Endometrial microvascular endothelial cells (primary cell): ENCODE measurements around the gene PMEPA1. TPM values are rescaled to one million over a fixed set of nuclear protein-coding genes. Genes with fewer than 3 reads are reported as not detected.

Experiments
- in situ Hi-C: cut with HindIII; loops from 2 replicates; pipeline ENCODE4 v1.10.0; 2017; ENCODE audit warnings: low sequenced_read_pairs, low pct_unique_long_range_greater_than_20kb; ENCODE audit errors: inconsistent ontology term
- total RNA-seq: library from RNA; depleted of rRNA; stranded (reverse); fragments of >200 nt; gene quantifications from one replicate; pipeline ENCODE4 v1.2.3, GENCODE V29; 2015; ENCODE audit errors: inconsistent ontology term

Gene PMEPA1, protein sequence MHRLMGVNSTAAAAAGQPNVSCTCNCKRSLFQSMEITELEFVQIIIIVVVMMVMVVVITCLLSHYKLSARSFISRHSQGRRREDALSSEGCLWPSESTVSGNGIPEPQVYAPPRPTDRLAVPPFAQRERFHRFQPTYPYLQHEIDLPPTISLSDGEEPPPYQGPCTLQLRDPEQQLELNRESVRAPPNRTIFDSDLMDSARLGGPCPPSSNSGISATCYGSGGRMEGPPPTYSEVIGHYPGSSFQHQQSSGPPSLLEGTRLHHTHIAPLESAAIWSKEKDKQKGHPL
- total RNA-seq = 4.4 TPM

- in situ Hi-C loops = no loop called here
Observed at GRCh38 chr20:57709823-57710799, at the start of gene PMEPA1. TSS of gene PMEPA1 (minus strand) at chr20:57710015. CDS start at chr20:57709582, 433 bp downstream.

- in situ Hi-C loops = no loop called here
Observed at GRCh38 chr20:57757767-57758166, 48.0 kb upstream of the PMEPA1 start.

DNA sequence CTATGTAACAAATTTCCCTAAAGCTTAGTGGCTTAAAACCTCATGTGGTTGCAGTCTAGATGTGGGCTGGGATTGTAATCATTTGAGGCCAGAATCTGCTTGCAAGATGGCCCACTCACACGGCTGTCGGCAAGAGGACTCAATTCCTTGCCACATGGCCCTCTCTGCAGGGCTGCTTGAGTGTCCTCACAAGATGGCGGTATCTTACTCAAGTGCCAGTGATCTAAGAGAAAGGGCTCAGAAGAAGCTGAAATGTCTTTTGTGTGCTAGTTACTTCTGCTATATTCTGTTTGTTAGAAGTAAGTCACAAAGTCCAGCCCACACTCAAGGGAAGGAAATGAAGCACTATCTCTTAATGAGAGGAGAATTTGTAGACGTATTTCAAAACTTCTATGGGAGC is 47.1 kb upstream of the PMEPA1 start:
- in situ Hi-C loops = no loop called here

DNA sequence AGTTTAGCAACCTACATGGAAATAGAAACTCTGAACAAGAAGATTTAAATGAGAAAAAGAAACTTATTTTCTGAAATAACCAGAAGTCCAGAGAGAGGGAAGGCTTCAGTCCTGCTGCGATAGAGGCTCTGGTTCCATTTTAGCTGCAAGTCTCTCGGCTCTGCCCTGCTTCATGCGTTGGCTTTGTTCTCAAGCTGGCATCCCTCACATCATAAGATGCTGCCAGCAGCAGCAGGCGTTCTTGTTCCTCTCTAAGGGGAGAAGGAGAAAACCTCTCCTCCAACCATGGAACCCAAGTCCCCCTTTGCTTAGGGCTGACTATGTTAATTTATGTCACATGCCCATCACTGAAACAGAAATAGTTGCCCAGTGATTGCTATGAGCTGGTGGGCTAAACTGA is 46.4 kb upstream of the PMEPA1 start:
- in situ Hi-C loops = no loop called here

DNA sequence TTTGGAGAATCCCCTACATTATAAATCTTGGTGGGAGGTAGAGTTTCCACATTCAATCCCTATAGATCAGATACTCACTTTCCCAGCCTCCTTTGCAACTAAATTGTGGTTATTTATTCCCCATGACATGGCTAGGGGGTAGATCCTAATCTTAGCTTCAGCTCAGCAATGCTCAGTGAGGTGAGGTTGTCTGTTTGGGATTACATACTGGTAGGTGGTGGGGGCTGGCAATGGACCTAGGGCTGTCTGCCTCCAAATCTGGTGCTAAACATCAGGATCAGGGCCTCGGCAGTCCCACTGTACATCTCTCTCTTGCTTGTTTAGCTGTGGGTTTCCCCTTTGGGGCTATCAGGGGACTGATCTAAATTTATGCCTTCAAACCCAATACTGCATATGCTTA is 45.8 kb upstream of the PMEPA1 start:
- in situ Hi-C loops = no loop called here

- in situ Hi-C loops = no loop called here
Observed at GRCh38 chr20:57754190-57754589, 44.4 kb upstream of the PMEPA1 start.

DNA sequence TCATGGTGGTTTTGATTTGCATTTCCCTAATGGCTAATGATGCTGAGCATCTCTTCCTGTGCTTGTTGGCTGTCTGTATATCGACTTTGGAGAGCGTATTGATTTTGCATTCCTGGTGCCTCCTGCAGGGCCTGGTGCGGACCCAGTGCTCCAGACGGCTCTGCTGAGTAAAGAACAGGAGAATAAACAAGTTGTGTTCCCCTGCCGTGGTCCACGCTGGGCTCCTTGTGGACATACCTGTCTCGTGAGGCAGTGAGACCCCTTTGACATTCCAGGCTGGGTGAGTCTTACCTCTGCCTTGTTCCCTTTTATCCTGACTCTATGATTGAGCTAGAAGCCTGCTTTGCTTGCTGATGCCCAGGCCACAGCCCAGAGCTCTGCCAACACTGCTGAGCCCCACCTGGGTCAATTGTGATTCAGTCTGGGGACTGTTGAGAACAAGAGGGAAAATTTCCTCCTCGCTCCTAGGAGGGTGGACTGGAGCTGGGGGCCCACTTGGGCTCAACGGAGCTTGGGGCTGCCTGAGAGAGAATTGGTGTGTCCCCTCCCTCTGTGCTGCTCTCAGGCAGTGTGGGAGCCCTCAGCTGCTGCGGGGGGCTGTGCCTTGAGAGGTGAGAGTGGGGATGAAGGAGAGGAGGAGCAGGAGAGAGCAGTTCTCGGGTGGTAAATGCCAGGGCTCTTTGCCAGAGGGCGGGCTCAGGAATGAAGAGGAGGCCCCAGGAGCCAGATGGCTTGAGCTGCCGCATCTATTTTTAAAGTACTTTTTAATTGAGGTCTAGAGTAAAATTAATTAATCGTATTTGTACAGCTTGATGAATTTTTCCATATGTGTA is 43.7 kb upstream of the PMEPA1 start:
- in situ Hi-C loops = no loop called here

DNA sequence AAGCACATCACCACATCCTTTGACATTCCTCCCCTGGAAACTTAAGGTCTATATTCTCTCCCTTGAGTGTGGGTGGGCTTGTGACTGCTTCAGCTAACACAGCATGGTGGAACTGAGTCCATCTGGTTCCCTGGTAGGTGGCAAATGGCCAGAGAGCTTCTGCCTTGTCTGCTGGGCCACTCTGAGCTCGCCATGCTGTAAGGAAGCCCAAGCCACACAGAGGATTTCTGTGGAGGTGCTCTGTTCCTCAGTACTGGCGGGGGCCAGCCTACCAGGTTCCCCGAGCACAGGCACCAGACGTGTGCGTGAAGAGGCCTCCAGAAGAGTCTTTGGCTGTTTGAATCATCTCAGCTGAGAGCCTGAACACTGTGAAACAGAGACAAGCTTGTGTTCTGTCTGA is 41.6 kb upstream of the PMEPA1 start:
- in situ Hi-C loops = no loop called here

DNA sequence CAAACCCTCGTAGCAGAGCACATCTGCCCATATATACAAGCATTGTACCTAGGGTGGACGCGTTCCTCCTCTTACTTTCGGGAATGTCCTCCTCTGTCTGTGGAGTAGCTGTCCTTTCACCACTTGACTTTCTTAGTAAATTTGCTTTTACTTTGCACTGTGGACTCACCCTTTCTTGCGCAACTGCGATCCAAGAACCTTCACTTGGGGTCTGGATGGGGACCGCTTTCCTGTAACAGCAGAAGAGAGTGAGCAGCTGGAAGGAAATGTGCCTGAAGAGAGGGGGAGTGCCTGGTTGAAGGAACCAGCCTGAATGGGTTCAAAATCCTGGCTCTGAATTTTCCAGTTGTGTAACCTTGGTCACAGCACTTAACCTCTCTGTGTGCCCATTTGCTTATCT is 40.1 kb upstream of the PMEPA1 start:
- in situ Hi-C loops = no loop called here

- in situ Hi-C loops = no loop called here
Observed at GRCh38 chr20:57749131-57749690, 39.4 kb upstream of the PMEPA1 start.

GRCh38 chr20:57748601-57749130 is 38.9 kb upstream of the PMEPA1 start:
- in situ Hi-C loops = no loop called here

DNA sequence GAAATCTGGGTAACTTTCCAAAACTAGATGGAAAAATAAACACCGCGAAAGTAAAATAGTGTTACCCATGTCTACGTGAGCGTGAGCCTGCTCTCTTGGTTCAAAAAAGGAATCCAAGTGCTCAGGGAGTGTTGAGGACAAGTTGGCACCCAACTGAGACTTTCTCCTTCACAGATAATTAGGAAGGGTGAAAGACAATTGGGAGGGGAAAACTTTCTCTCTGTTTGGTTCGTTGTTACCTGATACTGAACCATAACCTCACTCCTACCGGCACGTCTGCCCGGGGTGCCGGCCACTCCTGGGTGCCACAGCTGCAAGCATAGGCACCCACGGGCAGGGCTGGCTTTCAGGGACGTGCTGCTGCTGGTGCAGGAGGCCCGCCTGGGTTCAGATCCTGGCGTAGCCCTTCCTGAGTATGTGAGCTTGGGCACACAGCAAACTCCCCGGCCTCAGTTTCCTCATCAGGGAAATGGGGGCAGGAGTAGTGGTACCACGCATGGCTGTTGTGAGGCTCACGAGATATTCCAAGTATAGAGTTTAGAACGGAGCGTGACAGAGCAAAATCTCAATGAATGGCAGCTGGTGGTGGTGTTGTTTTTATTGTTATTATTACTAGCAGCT is 38.2 kb upstream of the PMEPA1 start:
- in situ Hi-C loops = no loop called here

DNA sequence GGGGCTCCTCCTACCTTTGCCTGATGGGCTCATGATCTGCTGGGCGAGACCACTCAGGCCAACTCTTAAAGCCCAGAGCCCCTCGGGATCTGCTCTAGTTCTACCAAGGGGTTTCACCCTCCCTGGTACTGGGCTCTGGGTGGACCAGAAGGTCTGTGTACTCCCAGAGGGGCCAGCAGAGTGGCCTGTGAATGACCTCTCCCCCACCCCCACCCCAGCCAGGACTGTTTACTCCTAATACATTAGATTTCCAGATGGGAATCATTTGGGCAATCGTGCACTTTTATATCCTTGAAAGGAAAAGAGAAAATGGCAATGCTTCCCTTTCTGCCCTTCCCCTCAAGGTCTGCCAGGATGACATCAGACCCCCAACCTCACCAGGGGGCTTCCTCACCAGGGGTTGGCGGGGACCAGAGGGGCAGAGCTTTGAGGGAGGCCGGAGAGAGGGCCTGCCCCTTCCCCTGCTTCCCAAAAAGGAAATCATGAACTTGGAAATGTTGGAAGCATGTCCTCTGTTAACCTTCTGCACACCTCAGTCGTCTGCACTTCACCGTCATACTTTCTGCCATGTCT is 37.1 kb upstream of the PMEPA1 start:
- in situ Hi-C loops = no loop called here

DNA sequence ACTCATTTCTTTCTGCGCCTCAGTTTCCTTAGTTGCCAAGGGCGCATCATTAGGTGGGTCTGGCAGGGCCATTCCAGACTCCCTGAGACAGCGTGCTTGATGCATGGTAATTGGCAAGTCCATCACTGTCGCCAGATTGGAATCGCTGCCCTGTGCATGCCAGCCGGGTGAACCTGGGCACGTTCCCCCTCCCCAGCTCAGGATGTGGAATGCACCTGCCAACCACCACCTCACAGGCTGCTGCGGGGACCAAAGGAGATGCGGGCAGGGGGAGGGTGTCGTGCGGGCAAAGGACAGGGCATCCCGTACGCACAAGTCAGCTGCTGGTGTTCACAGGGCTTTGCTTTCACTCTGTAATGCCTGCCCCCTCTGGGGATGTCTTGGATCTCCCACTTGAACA is 36.4 kb upstream of the PMEPA1 start:
- in situ Hi-C loops = no loop called here

DNA sequence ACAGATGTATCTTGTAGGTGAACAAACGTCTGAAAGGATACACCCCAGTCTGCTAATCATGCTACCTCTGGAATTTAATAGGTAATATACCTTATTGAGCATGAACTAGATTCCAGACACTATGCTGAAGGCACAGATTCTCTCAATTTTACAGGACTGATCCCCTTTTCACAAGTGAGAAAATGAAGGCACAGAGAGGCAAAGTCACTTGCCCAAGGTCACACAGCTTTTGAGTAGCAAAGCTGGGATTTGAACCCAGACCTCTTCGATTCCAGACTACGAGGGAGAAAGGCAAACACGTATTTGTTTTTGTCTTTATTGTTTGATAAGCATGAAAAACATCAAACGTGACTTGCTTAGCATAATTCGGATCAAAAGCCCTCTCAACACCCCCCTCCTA is 34.4 kb upstream of the PMEPA1 start:
- in situ Hi-C loops = no loop called here

GRCh38 chr20:57743450-57744095 is 33.8 kb upstream of the PMEPA1 start:
- in situ Hi-C loops = no loop called here

DNA sequence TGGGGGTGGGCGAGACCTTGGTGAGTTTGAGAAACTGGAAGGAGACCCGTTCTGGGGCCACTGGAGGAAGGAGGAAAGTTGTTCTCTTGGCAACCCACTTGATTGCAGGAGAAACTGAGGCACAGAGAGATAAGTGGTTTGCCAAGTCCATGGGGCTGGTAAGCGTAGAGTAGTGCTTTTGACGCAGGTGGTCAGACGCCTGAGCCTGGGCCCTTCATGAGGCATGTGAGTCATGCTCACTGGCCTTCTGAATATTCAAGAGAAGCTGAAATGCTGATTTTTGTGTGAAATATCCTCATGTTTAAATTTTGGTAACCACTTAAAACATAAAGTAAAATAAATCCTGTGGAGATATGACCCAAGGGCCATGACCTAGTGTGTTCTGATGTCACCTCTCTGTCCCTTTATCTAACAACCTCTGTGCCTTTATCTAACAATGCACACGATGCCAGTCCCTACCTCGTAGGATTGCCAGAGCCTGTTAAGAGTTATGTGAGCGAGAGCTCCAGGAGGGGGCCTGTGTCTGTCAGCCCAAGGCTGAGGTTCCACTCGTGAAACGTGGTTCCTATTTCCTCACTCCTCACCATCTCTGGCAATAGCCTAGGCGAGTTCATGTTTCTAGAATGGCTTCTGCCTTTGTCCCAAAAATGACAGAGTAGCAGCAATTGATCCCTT is 32.8 kb upstream of the PMEPA1 start:
- in situ Hi-C loops = no loop called here
